CD4-positive, alpha-beta T cell treated with Interleukin-1 beta for 1 hour (primary cell): ENCODE results near the gene IFNA6.
A peak's percentile ranks its signal among the peaks of the same experiment; 100 is the strongest.

Source experiments
- DNase-seq, 2 donors: peaks; one replicate each; pipeline ENCODE4 v3.0.0-alpha.2; 2020 to 2022

The IFNA6 gene

DNA sequence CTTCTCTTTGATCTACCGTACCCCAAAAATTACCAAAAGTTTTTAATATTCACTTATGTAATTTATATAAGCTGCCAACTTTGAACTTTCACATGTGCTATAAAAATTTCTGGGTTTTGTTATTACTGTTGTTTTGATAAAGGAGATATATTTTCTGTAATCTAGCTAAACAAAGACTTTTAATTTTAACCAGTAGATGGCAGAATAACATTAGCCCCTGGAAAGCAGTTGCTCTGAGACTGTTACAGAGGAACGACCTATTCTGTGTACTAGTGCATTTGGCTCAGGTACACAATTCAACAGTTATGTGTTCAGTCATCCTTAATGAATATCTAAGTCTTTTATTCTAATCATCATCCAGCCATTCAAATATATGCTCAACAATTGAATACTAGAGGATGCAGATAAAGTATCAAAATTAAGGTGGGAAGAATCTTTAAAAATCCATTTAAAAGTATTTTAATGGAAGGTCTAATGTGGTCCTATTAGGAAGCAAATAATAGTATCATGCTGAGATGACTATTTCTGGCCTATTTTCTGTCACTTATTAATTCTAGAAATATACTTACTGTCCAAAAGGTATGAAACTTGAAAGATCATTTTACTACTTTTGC lies 24.1 kb downstream of the IFNA6 start:
- DNase-seq: peak in 1 of 2 donors; percentile 68

DNA sequence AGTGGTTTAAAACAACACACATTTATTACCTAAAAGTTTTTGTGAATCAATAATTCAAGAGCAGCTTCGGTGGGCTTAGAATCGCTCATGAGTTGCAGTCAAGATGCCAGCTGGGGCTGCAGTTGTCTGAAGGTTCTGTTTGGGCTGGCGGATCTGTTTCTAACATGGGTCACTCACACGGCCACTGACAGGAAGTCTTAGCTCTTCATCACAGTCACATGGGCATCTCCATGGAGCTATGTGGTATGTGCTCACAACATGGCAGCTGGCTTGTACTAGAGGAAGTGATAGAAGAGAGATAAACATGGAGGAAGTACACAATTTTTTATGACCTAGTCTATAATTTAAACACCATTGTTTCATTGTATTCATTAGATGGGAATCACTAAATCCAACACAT lies 26.6 kb downstream of the IFNA6 start:
- DNase-seq: no peak

DNA sequence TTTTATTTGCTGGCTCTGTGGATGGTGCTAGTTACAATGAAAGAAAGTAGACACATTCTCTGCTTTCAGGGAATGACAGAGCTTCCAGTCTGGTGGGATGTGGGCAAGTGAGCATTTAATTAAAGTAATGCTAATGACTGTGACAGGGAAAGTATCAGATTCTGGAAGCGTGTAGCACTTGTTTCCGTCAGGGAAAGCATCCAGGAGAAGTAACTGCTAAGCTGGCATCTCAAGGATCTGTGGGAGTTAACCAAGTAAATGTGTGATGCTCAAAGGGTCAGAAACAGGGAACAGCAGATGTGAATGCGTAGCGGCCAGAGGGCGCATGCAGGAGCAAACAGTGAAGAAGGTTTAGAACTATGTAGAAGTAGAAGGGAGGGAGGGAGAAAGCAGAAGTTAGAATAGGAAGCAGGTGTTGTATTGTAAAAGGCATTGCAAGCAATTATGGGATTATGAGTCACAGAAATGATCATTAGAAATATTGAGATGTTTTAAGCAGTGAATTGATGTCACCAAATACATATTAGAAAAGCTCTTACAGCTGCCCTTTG lies 27.7 kb downstream of the IFNA6 start:
- no peak for DNase-seq

DNA sequence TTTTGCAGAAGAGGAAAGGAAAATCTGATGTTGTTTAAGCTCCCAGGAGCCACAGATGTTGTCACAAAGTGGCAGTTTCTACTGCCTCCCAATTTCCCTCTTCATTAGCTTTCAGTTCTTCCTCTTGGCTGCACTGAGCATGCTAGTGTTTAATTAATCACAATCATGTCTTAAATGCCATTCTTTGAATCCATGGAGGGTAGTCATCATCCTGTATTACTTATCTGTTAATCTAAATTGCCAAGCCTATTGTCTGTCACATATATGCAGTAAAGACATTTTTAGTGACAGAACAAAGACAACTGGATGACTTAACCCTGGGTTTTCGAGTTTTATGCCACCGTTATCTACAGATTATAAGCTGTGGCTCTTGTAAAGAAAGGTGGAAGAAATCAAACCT lies 30.2 kb downstream of the IFNA6 start:
- no peak for DNase-seq

DNA sequence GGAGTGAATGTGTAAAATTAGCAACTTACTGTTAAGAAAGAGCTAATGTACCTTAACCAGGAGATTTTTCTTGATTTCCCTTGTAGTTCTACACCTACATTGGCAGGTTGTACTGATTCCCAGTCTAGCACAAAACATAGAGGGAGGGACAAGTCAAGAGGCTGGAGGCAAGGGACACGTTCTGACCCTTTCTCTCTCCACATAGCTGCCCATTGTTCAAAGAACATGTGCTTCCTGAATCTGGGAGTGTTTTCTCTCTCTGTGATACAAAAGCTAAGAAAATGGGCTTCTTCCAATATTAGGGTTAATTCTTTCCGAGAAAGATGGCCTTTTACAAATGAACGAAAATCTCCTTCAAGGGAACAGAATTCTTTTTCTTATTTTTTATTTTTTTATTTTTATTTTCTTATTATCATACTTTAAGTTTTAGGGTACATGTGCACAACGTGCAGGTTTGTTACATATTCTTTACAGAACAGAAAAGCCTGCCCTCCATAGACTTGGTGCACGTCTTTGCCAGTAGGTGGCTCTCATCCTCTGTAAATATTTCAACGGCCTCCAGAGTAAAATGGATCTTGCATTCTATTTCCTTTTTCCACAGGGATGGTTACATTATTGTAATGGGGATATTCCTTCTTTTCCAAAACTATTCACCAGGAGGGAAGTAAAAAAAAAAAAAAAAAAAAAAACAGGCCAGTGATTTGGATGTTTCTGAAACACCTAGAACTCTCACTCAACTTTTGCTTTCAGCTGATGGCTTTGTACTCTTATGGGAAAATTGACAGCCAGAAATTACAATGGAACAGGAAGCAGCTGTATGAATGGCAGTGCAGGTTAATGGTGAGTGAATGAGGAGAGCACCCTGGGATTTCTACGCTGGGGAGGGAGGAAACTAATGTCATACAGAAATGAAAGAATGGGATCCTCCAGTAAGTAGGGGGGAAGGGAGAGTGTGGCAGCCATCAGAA lies 32.4 kb downstream of the IFNA6 start:
- peak; percentile 13 to 42 for DNase-seq

DNA sequence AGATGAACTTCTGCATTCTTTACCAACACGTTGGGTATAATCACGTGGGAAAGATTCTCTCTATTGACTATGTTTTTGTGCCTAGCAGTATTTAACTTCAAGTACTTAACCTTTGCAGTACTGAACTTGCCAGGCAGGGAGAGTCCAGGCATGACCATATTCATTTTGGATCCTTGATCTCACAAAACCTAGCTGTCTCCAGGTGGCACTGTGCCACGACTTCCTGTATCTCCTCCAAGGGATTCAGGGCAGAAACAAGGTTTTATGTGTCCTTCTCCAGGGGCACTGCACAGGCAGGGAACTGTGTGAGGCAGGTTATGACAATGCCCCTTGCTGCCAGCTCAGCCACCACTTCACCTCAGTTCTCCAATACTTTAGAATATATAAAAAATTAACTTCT lies 33.8 kb downstream of the IFNA6 start:
- DNase-seq: no peak

DNA sequence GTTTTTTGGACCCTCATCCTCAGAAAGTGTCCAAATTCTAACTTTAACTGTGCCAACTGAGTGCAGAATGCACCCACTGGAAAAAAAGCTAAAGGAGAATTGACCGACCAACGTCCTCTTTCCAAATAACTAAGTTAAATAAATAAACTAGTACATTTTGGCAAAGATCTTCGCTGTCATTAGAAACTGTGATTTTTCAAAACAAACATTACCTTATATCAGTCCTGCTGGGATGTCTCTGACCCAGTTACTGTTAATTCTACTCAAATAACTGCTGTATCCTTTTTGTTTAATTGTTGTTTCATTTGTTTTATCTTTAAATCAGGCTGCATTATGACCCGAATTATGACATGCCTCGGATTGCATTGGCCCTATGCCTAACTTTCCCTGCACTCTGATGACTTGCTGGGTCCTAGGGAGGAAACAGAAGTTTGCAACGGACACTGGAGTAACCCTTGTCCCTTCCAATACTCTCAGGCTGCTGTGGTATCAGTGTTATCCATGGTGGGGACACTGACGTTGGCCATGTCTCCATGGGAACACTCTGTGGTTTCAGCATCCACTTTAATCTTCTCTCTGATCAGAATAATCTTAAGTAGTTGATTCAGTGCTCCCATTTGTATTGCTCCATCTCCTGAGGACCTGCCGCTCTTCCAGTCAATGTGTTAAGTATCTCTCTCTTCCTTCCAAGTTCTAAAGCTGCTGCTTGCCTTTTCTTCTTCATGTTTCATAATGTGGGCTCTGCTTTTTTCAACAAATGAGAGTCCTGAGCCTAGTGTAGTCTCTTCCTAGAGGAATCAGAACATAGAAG lies 34.5 kb downstream of the IFNA6 start:
- no peak for DNase-seq

DNA sequence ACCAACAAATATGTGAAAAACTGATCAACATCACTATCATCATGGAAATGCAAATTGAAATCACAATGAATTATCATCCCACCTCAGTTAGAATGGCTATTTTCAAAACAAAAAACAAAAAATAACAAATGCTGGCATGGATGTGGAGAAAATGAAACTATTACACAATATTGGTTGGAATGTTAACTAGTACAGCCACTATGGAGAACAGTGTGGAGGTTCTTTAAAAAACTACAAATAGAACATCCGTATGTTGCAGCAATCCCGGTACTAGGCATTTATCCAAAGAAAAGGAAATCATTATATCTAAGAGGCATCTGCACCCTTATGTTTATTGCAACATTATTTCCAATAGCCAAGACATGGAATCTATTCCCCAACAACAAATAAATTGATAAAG lies 36.5 kb downstream of the IFNA6 start:
- DNase-seq: no peak

DNA sequence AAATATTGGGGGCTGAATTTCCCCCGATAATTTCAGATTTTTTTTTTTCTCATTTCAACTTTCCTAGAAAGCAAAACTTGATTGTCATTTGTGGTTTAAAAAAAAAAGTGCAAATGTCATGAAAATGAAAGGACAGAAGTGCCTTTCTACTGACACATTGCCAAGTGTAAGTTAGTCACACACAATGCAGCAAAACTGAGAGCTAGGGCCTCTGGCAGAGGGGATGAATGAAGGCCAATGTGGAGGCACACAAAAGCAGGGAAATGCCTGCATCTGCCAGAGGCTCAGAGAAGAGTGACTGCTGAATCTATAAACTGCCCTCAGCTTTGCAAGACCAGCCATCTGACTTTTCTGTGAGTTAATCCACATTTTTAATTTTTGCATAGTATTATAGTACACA lies 38.8 kb downstream of the IFNA6 start:
- DNase-seq: no peak

DNA sequence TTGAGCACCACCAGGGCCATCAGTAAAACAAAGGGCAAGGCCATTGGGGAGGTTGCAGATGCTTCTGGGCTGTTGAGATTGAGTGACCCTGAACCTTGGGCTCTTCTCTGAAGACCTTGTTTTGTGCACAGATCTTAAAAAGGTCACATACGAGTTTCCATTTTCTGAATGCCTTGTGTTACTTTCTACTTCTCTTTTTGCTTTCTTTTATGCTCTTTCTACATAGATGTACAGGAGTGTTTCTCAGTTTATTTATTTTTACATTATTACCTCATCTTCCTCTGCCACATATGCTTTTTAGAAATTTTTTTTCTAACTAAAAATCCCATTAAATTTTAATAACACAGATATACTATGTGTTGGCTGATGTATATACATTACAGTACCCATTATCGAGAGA lies 45.5 kb downstream of the IFNA6 start, which contains the start of gene IFNA5:
Gene IFNA5, minus strand, starts transcription at position 101 of the 400 bp plus-strand sequence. Its CDS starts 57 bp downstream, at position 44.
- no peak for DNase-seq
